Fibroblast of lung (primary cell): ENCODE results near the gene LGR4. TPM values are rescaled to one million over a fixed set of nuclear protein-coding genes. Genes with fewer than 3 reads are reported as not detected.

ENCODE experiments used
- DNase-seq, 2 donors: peaks; one replicate each; pipeline versions ENCODE4 v3.0.0 to v3.0.0-alpha.2; 2010; ENCODE audit warnings: low read depth in 2 of 2
- H2AFZ ChIP-seq: 2 replicates; pipeline ENCODE4 v1.5.1; 2012; ENCODE audit warnings: low read length, control low read depth, inconsistent platforms
- H3K27ac ChIP-seq: 2 replicates; pipeline ENCODE4 v1.5.1; 2011; ENCODE audit warnings: low read length, control low read depth; ENCODE audit not compliant: insufficient read depth
- H3K27me3 ChIP-seq: 2 replicates; pipeline ENCODE4 v1.5.1; 2011; ENCODE audit warnings: mild to moderate bottlenecking, low read length; ENCODE audit not compliant: control insufficient read depth, insufficient read depth
- H3K36me3 ChIP-seq: 2 replicates; pipeline ENCODE4 v1.5.1; 2011; ENCODE audit warnings: low read length; ENCODE audit not compliant: control insufficient read depth, insufficient read depth
- H3K4me1 ChIP-seq: 2 replicates; pipeline ENCODE4 v1.5.1; 2011; ENCODE audit warnings: low read length; ENCODE audit not compliant: control insufficient read depth, insufficient read depth; ENCODE audit errors: extremely low read depth
- H3K4me2 ChIP-seq: 2 replicates; pipeline ENCODE4 v1.5.1; 2011; ENCODE audit warnings: low read length, control low read depth; ENCODE audit not compliant: insufficient read depth; ENCODE audit errors: extremely low read depth
- H3K4me3 ChIP-seq, 4 experiments: fragments of 200-600 bp in 1 of 4; sonication (generic) in 1 of 4; replicated peaks in 1 of 4; 2 replicates each; pipeline ENCODE4 v1.5.1; 2011 to 2016; ENCODE audit warnings: low read length in 4 of 4, low read depth in 3 of 4, mild to moderate bottlenecking in 3 of 4, control low read depth in 2 of 4, inconsistent platforms in 1 of 4, mixed read lengths in 1 of 4; ENCODE audit not compliant: insufficient read depth in 1 of 4; ENCODE audit errors: control extremely low read depth in 1 of 4
- H3K79me2 ChIP-seq: 2 replicates; pipeline ENCODE4 v1.5.1; 2012; ENCODE audit warnings: mild to moderate bottlenecking, low read length, inconsistent platforms; ENCODE audit not compliant: control insufficient read depth, insufficient read depth
- H3K9ac ChIP-seq: 2 replicates; pipeline ENCODE4 v1.5.1; 2011; ENCODE audit warnings: mild to moderate bottlenecking, low read length, control low read depth; ENCODE audit not compliant: insufficient read depth
- H3K9me3 ChIP-seq: 2 replicates; pipeline ENCODE4 v1.5.1; 2012; ENCODE audit warnings: low read depth, low read length; ENCODE audit not compliant: control insufficient read depth, insufficient read depth
- H4K20me1 ChIP-seq: 2 replicates; pipeline ENCODE4 v1.5.1; 2011; ENCODE audit warnings: low read length; ENCODE audit not compliant: control insufficient read depth, insufficient read depth; ENCODE audit errors: extremely low read depth
- CTCF ChIP-seq, 2 donors: IDR thresholded peaks in 1 of 2; conservative IDR thresholded peaks in 1 of 2; 1 replicate in 1 of 2; 2 replicates in 1 of 2; pipeline ENCODE4 v1.5.1; 2011 to 2012; ENCODE audit warnings: low read length in 2 of 2, control low read depth in 1 of 2, inconsistent platforms in 1 of 2, low read depth in 1 of 2, mild to moderate bottlenecking in 1 of 2
- EZH2 ChIP-seq: IDR thresholded peaks from 2 replicates; pipeline ENCODE4 v1.5.1; 2012; ENCODE audit warnings: low read length, control low read depth, mild to moderate bottlenecking; ENCODE audit errors: missing control alignments
- polyA plus RNA-seq, 2 donors: library from polyadenylated mRNA; depleted of rRNA in 1 of 2; stranded (reverse) in 1 of 2; unstranded in 1 of 2; fragments of >200 nt; gene quantifications; 2 replicates each; pipeline ENCODE4 v1.2.1, GENCODE V29; 2011 to 2012; ENCODE audit warnings: missing spikeins in 1 of 2
- total RNA-seq: library from RNA; depleted of rRNA; stranded (reverse); fragments of >200 nt; gene quantifications from 2 replicates; pipeline ENCODE4 v1.2.1, GENCODE V29; 2014

The LGR4 gene
- total and polyA plus RNA-seq, 2 donors (not counting 1 experiment from before 2014, with no cell fraction given): 6.4 to 8.8 TPM

GRCh38 chr11:27358296-27358695, 114.3 kb downstream of the LGR4 start:
- peaks cover under 1% of the 10 kb centered on the region for H3K4me1 ChIP-seq
- H2AFZ ChIP-seq: no peak overlapping the region
- no peaks in the 10 kb centered on the region for H3K79me2 ChIP-seq
- H4K20me1 ChIP-seq: no peaks in the 10 kb centered on the region
- no peaks in the 10 kb centered on the region for H3K27me3 ChIP-seq
- no peaks in the 10 kb centered on the region for H3K36me3 ChIP-seq
- H3K4me2 ChIP-seq: no peak overlapping the region
- H3K9ac ChIP-seq: no peak overlapping the region
- TF ChIP-seq EZH2: no peak
- TF ChIP-seq CTCF (conservative IDR thresholded peaks at IDR 0.05 in 1 of 2, IDR thresholded peaks at IDR 0.05 in 1 of 2; ENCODE audit: low read depth in 1 of 2, low read length in 2 of 2): no peak
- H3K27ac ChIP-seq: no peak overlapping the region
- H3K9me3 ChIP-seq: no peaks in the 10 kb centered on the region
- H3K4me3 ChIP-seq: no peak overlapping the region
- peak in 1 of 2 donors; percentile 38 for DNase-seq

GRCh38 chr11:27357250-27357649, 115.3 kb downstream of the LGR4 start:
- Histone ChIP-seq H3K9ac (no peak overlapping the region), H3K4me1 (no peaks in the 10 kb centered on the region), H3K36me3 (no peaks in the 10 kb centered on the region), H2AFZ (no peak overlapping the region), H4K20me1 (no peaks in the 10 kb centered on the region), H3K27me3 (no peaks in the 10 kb centered on the region), H3K4me3 (no peak overlapping the region), H3K79me2 (no peaks in the 10 kb centered on the region), H3K9me3 (no peaks in the 10 kb centered on the region), H3K27ac (no peak overlapping the region), H3K4me2 (no peak overlapping the region)
- no peak for DNase-seq
- TF ChIP-seq CTCF (conservative IDR thresholded peaks at IDR 0.05 in 1 of 2, IDR thresholded peaks at IDR 0.05 in 1 of 2; ENCODE audit: low read depth in 1 of 2, low read length in 2 of 2): no peak
- no peak for TF ChIP-seq EZH2

- H3K4me2 ChIP-seq: no peak overlapping the region
- H3K79me2 ChIP-seq: no peaks in the 10 kb centered on the region
- TF ChIP-seq CTCF (conservative IDR thresholded peaks at IDR 0.05 in 1 of 2, IDR thresholded peaks at IDR 0.05 in 1 of 2; ENCODE audit: low read depth in 1 of 2, low read length in 2 of 2): no peak
- no peak for TF ChIP-seq EZH2
- no peaks in the 10 kb centered on the region for H3K9me3 ChIP-seq
- no peaks in the 10 kb centered on the region for H4K20me1 ChIP-seq
- no peak overlapping the region for H3K4me3 ChIP-seq
- H3K27ac ChIP-seq: no peak overlapping the region
- H3K9ac ChIP-seq: no peak overlapping the region
- H2AFZ ChIP-seq: no peak overlapping the region
- no peaks in the 10 kb centered on the region for H3K27me3 ChIP-seq
- H3K4me1 ChIP-seq: no peaks in the 10 kb centered on the region
- no peaks in the 10 kb centered on the region for H3K36me3 ChIP-seq
- DNase-seq: no peak
Observed at GRCh38 chr11:27356624-27357222, 115.9 kb downstream of the LGR4 start.
